T1000 (cell line): ENCODE data around the gene CACHD1.
"Not testable (repeated sequence)": the region's sequence is repeated elsewhere in the genome, so short reads cannot be mapped to it uniquely, and the experiment has no call there.

Experiments
- DNase-seq: peaks from one replicate; lab custom pipeline; 2025; ENCODE audit warnings: mixed read lengths; lab: John Stamatoyannopoulos, UW

CACHD1 gene

GRCh38 chr1:64701886-64702285 lies 232.0 kb downstream of the CACHD1 start:
- DNase-seq, result no peak

GRCh38 chr1:64702670-64703069 lies 232.7 kb downstream of the CACHD1 start:
- DNase-seq, result not testable (repeated sequence)

- DNase-seq, result no peak
Measured at GRCh38 chr1:64703600-64703999, 233.7 kb downstream of the CACHD1 start.

- DNase-seq, result no peak
Measured at GRCh38 chr1:64705591-64705990, 235.7 kb downstream of the CACHD1 start.

GRCh38 chr1:64711266-64711665 lies 241.3 kb downstream of the CACHD1 start:
- no peak for DNase-seq

DNA sequence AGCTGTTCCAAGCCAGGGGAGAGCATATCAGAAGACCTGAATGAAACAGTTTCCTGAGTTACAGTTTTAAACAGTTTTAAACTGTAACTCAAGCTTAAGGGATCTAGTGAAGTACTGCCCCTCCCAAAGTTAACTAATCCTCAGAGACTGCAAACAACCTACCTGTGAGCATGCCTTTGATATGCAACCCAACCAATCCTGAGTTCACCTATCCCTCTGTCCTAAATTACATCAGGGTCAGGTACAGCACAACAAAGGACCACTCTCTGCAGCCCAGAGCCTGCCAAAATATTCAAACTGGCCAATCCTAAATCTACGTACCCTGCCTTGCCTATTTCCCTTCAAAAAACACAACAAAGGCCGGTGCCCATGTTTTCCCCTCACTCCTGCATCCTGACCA lies 242.1 kb downstream of the CACHD1 start:
- no peak for DNase-seq

GRCh38 chr1:64715186-64715585 lies 245.3 kb downstream of the CACHD1 start:
- no peak for DNase-seq

GRCh38 chr1:64721135-64721534 lies 251.2 kb downstream of the CACHD1 start:
- DNase-seq, result no peak

DNA sequence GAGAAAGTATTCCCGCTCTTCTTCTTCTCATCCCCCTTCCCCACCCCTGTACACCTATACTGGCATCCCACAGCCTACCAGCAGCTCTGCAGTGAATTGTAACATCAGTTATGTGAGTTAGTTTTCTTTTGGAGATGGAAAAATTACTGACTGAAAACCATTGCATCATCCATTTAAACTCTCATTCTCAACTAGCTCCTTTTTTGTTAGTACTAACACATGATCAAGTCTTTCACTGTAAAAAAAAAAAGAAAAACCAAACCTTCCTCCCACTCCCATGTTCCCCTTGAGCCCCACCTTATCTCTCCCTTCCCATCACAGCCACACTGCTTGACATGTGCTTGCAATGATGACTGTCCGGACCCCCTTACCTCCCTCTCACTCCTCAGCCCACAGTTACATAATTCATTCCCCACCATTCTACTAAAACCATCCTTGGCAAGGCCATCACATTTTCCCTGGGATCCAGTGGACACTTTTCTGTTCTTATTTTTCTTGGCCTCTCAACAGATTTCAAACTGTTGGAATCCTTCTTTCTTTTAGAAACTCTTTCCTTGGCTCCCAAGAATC lies 251.7 kb downstream of the CACHD1 start:
- DNase-seq, result no peak

DNA sequence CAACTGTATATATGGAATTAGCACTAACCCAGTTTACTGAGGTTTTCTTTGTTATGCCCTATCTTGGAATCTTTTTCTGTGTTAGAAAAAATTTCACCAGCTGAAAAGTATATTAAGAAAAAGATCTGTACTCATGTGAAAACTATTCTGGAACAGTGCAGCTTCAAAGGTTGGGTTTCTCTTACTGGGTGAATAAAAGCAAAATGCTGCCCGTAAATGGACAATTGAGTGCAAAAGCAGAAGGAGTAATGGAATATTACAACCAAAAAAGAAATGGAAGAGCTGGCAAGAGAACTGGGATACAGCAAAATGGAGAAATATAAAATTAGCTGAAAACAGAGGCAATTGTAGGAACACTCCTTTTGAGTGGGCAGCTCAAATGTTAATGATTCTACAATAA lies 257.9 kb downstream of the CACHD1 start:
- DNase-seq, result no peak

GRCh38 chr1:64733581-64734286 lies 263.8 kb downstream of the CACHD1 start:
- DNase-seq, result no peak

- no peak for DNase-seq
Measured at GRCh38 chr1:64734287-64734652, 264.3 kb downstream of the CACHD1 start.

GRCh38 chr1:64740687-64741086 lies 270.8 kb downstream of the CACHD1 start:
- DNase-seq, result not testable (repeated sequence)
